Upper lobe of right lung (tissue), 1 donor: ENCODE results near the gene PRKACA. TPM values are rescaled to one million over a fixed set of nuclear protein-coding genes. Genes with fewer than 3 reads are reported as not detected.

ENCODE experiments used
- ATAC-seq: fragments of 200-7000 bp; cut with Tn5 transposase; one replicate; pipeline ENCODE4 v1.9.1; 2020; ENCODE audit warnings: mild to moderate bottlenecking, moderate library complexity
- DNase-seq: peaks from one replicate; pipeline ENCODE4 v3.0.0-alpha.2; 2020
- H3K27ac ChIP-seq: fragments of 200-600 bp; one replicate; pipeline ENCODE4 v1.8.0; 2022
- H3K27me3 ChIP-seq: fragments of 200-600 bp; one replicate; pipeline ENCODE4 v1.8.0; 2022; ENCODE audit warnings: mild to moderate bottlenecking
- H3K36me3 ChIP-seq: fragments of 200-600 bp; one replicate; pipeline ENCODE4 v1.8.0; 2022
- H3K4me1 ChIP-seq: fragments of 200-600 bp; one replicate; pipeline ENCODE4 v1.8.0; 2022
- H3K4me3 ChIP-seq: fragments of 200-600 bp; one replicate; pipeline ENCODE4 v1.8.0; 2022; ENCODE audit warnings: mild to moderate bottlenecking
- H3K9me3 ChIP-seq: fragments of 200-600 bp; one replicate; pipeline ENCODE4 v1.8.0; 2022
- intact Hi-C: fragments of 100-400 bp; cut with DNase I; formaldehyde crosslinking; loops from one replicate; pipeline ENCODE4 v1.11.0; 2022
- total RNA-seq: library from RNA; stranded (reverse); fragmentation: NEBNext Ultra II Directional; extraction: Animal tissue kit (Norgen Biotek cat#: 25700); gene quantifications from one replicate; pipeline ENCODE4 v1.2.1, GENCODE V29; 2021
- TF ChIP-seq, protein P1 (sequence below): fragments of 200-600 bp; IDR thresholded peaks from one replicate; pipeline ENCODE4 v1.8.0; 2022; ENCODE audit warnings: antibody characterized with exemption
- donor health status: DM: no; HTN: yes; CAD: no; lungs with severe emphysema.

Gene PRKACA
- total RNA-seq, 1 donor from 2014 or later: 85.7 TPM

- DNase-seq (no peak), ATAC-seq (no peak)
Observed at GRCh38 chr19:14156971-14157717, 39.6 kb upstream of the PRKACA start.

DNA sequence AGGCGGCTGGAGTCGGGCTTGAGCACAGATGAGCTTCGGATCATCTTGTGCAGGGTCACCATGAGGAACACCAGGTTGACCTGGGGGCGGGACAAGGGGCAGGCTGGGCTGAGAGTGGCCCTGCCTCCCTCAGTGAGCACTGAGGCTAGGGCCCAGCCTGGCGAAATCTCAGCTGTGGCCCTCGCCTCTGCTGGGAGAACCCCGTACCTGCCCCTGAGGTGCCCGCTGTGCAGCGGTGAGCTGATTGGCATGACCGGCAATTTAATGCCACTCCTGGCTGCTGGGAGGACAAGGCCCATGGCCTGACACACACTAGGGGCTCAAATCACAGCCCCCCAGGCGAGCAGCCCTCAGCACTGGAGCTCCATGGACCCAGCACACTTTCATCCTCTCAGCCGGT is 38.6 kb upstream of the PRKACA start:
- intact Hi-C loops: loop anchor here (10.0 kb wide), 1 partner anchor 189 kb away; no protein-coding TSS in a partner anchor
- H3K9me3 ChIP-seq: no peaks in the 10 kb centered on the region
- H3K27me3 ChIP-seq: no peaks in the 10 kb centered on the region
- no peak for ATAC-seq
- TF ChIP-seq, protein P1, sequence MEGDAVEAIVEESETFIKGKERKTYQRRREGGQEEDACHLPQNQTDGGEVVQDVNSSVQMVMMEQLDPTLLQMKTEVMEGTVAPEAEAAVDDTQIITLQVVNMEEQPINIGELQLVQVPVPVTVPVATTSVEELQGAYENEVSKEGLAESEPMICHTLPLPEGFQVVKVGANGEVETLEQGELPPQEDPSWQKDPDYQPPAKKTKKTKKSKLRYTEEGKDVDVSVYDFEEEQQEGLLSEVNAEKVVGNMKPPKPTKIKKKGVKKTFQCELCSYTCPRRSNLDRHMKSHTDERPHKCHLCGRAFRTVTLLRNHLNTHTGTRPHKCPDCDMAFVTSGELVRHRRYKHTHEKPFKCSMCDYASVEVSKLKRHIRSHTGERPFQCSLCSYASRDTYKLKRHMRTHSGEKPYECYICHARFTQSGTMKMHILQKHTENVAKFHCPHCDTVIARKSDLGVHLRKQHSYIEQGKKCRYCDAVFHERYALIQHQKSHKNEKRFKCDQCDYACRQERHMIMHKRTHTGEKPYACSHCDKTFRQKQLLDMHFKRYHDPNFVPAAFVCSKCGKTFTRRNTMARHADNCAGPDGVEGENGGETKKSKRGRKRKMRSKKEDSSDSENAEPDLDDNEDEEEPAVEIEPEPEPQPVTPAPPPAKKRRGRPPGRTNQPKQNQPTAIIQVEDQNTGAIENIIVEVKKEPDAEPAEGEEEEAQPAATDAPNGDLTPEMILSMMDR: no peak
- no peak overlapping the region for H3K4me3 ChIP-seq
- H3K4me1 ChIP-seq: peaks cover under 1% of the 10 kb centered on the region
- H3K36me3 ChIP-seq: peaks cover 37% of the 10 kb centered on the region
- no peak overlapping the region for H3K27ac ChIP-seq
- DNase-seq: no peak

More at GRCh38 chr19:14156971-14157717, 39.6 kb upstream of the PRKACA start:
- no peaks in the 10 kb centered on the region for H3K4me1 ChIP-seq
- H3K36me3 ChIP-seq: peaks cover 35% of the 10 kb centered on the region
- H3K9me3 ChIP-seq: no peaks in the 10 kb centered on the region
- intact Hi-C loops: loop anchor here (10.0 kb wide), 1 partner anchor 188 kb away; no protein-coding TSS in a partner anchor
- no peaks in the 10 kb centered on the region for H3K27me3 ChIP-seq
- H3K4me3 ChIP-seq: no peak overlapping the region
- TF ChIP-seq, protein P1: no peak
- no peak overlapping the region for H3K27ac ChIP-seq

DNA sequence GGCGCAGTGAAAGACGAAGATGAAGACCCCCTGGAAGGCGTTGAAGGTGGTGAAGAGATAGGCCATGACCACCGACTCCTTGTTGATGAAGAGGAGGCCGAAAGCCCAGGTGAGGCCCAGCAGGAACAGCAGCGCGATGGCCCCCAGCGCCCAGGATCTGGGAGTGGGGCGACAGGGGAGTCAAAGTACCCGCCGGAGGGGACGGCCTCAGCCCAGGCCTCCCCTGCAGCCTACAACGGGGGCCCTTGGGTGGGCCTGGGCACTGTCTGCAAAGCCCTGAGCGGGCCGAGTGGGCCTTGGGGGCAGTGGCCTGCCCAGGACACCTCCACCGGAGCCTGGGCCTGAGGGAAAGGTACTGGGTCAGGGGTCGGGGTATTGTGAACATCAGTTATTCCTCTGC is 37.8 kb upstream of the PRKACA start:
- TF ChIP-seq, protein P1: no peak
- Histone ChIP-seq H3K36me3 (peaks cover 37% of the 10 kb centered on the region), H3K4me3 (no peak overlapping the region), H3K4me1 (peaks cover 8% of the 10 kb centered on the region), H3K9me3 (no peaks in the 10 kb centered on the region), H3K27me3 (no peaks in the 10 kb centered on the region), H3K27ac (no peak overlapping the region)
- no peak for DNase-seq
- no peak for ATAC-seq
- intact Hi-C loops: loop anchor here (10.0 kb wide), 1 partner anchor 189 kb away; no protein-coding TSS in a partner anchor

GRCh38 chr19:14152713-14153112 is 35.2 kb upstream of the PRKACA start:
- H3K9me3 ChIP-seq: no peaks in the 10 kb centered on the region
- no peaks in the 10 kb centered on the region for H3K27me3 ChIP-seq
- peaks cover 25% of the 10 kb centered on the region for H3K36me3 ChIP-seq
- ATAC-seq (no peak), DNase-seq (no peak)
- TF ChIP-seq, protein P1: no peak
- intact Hi-C loops: loop anchor here (10.0 kb wide), 1 partner anchor 192 kb away; no protein-coding TSS in a partner anchor
- H3K4me1 ChIP-seq: peaks cover 31% of the 10 kb centered on the region
- no peak overlapping the region for H3K4me3 ChIP-seq
- H3K27ac ChIP-seq: no peak overlapping the region

DNA sequence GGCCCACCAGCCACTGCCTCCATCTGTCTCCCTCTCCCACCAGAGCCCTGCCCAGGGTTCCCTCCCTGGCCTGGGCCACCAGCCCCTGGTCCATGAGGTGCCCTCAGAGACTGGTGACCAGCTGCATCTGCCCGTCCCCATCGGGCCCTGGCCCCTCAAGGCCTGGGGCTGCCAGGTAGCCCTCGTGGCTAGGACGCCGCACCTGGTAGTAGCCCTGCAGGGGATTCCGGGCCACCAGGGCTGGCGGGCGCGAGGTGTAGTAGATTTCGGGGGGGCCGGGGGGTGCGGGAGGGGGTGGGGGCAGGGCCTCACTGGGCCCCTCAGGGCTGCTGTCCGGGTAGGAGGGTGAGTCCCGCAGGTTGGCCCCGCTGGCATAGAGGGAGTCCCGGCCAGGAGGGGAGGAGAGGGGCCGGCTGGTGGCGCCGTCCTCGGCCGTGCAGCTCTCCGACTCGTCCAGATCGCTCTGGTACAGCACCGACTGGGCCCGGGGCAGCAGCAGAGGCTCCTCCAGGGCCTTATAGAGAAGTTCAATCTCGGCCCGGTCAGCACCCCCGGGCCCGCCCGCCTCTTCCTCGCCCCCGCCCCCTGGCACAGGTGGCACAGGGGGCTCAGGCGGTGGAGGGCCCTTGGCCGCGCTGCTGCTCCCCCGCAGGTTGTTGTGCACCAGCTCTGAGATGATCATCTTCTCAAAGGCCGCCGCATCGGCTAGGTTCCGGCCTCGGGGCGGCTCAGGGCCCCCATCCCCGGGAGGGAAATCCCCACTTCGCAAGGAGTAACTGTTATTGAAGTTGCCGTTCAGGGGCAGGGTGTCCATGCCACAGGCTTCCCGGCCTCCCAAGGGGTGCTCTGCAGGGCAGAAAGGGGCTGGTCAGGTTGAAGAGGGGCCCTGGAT is 33.5 kb upstream of the PRKACA start:
- H3K27ac ChIP-seq: peak overlapping the region; percentile 75
- ATAC-seq: no peak
- H3K9me3 ChIP-seq: no peaks in the 10 kb centered on the region
- DNase-seq: no peak
- peaks cover 31% of the 10 kb centered on the region for H3K4me1 ChIP-seq
- no peak overlapping the region for H3K4me3 ChIP-seq
- H3K27me3 ChIP-seq: no peaks in the 10 kb centered on the region
- TF ChIP-seq, protein P1: no peak
- peaks cover 10% of the 10 kb centered on the region for H3K36me3 ChIP-seq
- intact Hi-C loops: loop anchor here (10.0 kb wide), 1 partner anchor 194 kb away; no protein-coding TSS in a partner anchor
